ENCODE results near the gene SUSD4. TPM values are rescaled to one million over a fixed set of nuclear protein-coding genes. Genes with fewer than 3 reads are reported as not detected.
A peak's percentile ranks its signal among the peaks of the same experiment; 100 is the strongest.

SUSD4 gene
- total and polyA plus RNA-seq, 2 of the 4 experiments (the other 2 are of a cell fraction), result 1.8 to 2.7 TPM

- H3K79me1 ChIP-seq (ENCODE audit: low read depth in 1 of 2, low read length in 2 of 2), result no peaks in the 10 kb centered on the region
- in situ Hi-C loops (cut with MboI; ENCODE audit: low sequenced_read_pairs), result no loop called here
- H4K20me1 ChIP-seq (ENCODE audit: insufficient read depth, low read length), result no peaks in the 10 kb centered on the region
- H4K91ac ChIP-seq (ENCODE audit: insufficient read depth, low read depth, low read length), result peak overlapping the region; percentile 79; the same call in 1 of the 2 replicates
- H3K36me3 ChIP-seq (ENCODE audit: control insufficient read depth, insufficient read depth, low read length), result no peaks in the 10 kb centered on the region
- H4K5ac ChIP-seq (ENCODE audit: low read depth, low read length), result peak overlapping the region; percentile 81; the same call in 1 of the 2 replicates
- no peaks in the 10 kb centered on the region; the same call in 1 of the 2 replicates for H3K9me3 ChIP-seq (ENCODE audit: control insufficient read depth, insufficient read depth, low read length)
- H3K9ac ChIP-seq (ENCODE audit: low read depth, low read length), result no peak overlapping the region
- peaks cover 6% of the 10 kb centered on the region; the same call in 1 of the 2 replicates for H3K27me3 ChIP-seq (ENCODE audit: control insufficient read depth, insufficient read depth, low read length)
- no CpG with 5 or more reads among the region's 5 CpGs for WGBS, 2 experiments (ENCODE audit: extremely low coverage in 2 of 2, insufficient read length in 1 of 2)
- peak overlapping the region; percentile 63; the same call in 1 of the 2 replicates for H3K4ac ChIP-seq (ENCODE audit: low read depth, low read length)
- POLR2A ChIA-PET (ENCODE audit: unreplicated experiment), result no interaction called here
- peak overlapping the region; percentile 46 for H3K14ac ChIP-seq (replicated peaks; ENCODE audit: low read depth, low read length)
- dilution Hi-C loops (cut with HindIII; ENCODE audit: low sequenced_read_pairs, unreplicated experiment), result no loop called here
- H2AFZ ChIP-seq (replicated peaks; ENCODE audit: low read length, poor library complexity), result no peak overlapping the region
- H3K4me1 ChIP-seq (ENCODE audit: control insufficient read depth, insufficient read depth, low read length), result peaks cover 4% of the 10 kb centered on the region
- no peak overlapping the region for H3K27ac ChIP-seq (ENCODE audit: insufficient read depth, low read length)
- peak overlapping the region; percentile 28 for H2BK5ac ChIP-seq (ENCODE audit: low read depth, low read length, poor library complexity, severe bottlenecking)
- no peak overlapping the region for H3K56ac ChIP-seq (ENCODE audit: extremely low read depth, insufficient read depth, low read length)
- no peaks in the 10 kb centered on the region for H3K9me1 ChIP-seq (ENCODE audit: insufficient read depth, low read length)
- no peak overlapping the region for H3K23ac ChIP-seq (ENCODE audit: low read depth, low read length)
- CTCF ChIA-PET, result interaction anchor here (0.6 kb wide), 1 partner anchor 169 kb away, joined by 3 read pairs; no protein-coding TSS in a partner anchor
- no TSS peak for BruUV-seq (replicated peaks)
- peak overlapping the region; percentile 78 for H2BK120ac ChIP-seq (ENCODE audit: low read depth, low read length)
- H2BK20ac ChIP-seq (ENCODE audit: low read depth, low read length), result peak overlapping the region; percentile 75
- peak overlapping the region; percentile 75 for H3K18ac ChIP-seq (ENCODE audit: low read depth, low read length)
- peak overlapping the region; percentile 20; the same call in 1 of the 2 replicates for H3K4me2 ChIP-seq (ENCODE audit: low read depth, low read length)
- TF ChIP-seq MAZ (IDR thresholded peaks at IDR 0.05; ENCODE audit: borderline replicate concordance, low read depth, low read length), result no peak
- no peak for TF ChIP-seq CEBPB (IDR thresholded peaks at IDR 0.05; ENCODE audit: low read depth, low read length)
- TF ChIP-seq POLR2A (IDR thresholded peaks at IDR 0.05; ENCODE audit: low read depth, low read length), result no peak
- no peak for TF ChIP-seq USF2 (IDR thresholded peaks at IDR 0.05; ENCODE audit: low read depth, low read length)
- no peak for TF ChIP-seq CHD1 (IDR thresholded peaks at IDR 0.05; ENCODE audit: low read depth, low read length)
- no peak for TF ChIP-seq BHLHE40 (IDR thresholded peaks at IDR 0.05; ENCODE audit: low read depth, low read length)
- TF ChIP-seq FOS (IDR thresholded peaks at IDR 0.05; ENCODE audit: low read depth, low read length), result no peak
- no peak for TF ChIP-seq MXI1 (IDR thresholded peaks at IDR 0.05; ENCODE audit: borderline replicate concordance, low read depth, low read length)
- H2AK5ac ChIP-seq (ENCODE audit: low read depth, low read length), result peak overlapping the region; percentile 49; the same call in 1 of the 2 replicates
- peak; percentile 61 for DNase-seq
- intact Hi-C loops (cut with micrococcal nuclease), result no loop called here
- no peak overlapping the region for H3K4me3 ChIP-seq (ENCODE audit: insufficient read depth, low read depth, low read length)
- peak overlapping the region; percentile 74; the same call in 1 of the 3 replicates for H2BK15ac ChIP-seq (ENCODE audit: low read depth, low read length)
- no peak overlapping the region for H2AK9ac ChIP-seq (replicated peaks; ENCODE audit: low read depth, low read length, poor library complexity)
- peak; percentile 96 for ATAC-seq (ENCODE audit: low read depth)
- H4K8ac ChIP-seq (ENCODE audit: low read depth in 2 of 2, low read length in 2 of 2), result peak overlapping the region; percentile 79 to 97
These were observed 65.3 kb downstream of the SUSD4 start for GRCh38 chr1:223298701-223299100.
